ENCODE data around the gene ELOVL6. TPM values are rescaled to one million over a fixed set of nuclear protein-coding genes. Genes with fewer than 3 reads are reported as not detected.

The ELOVL6 gene
- total and polyA plus RNA-seq, 9 of the 15 experiments (the other 6 are each of a cell fraction or from before 2014, with no cell fraction given) = 18.3 to 82.6 (median 46.0) TPM

DNA sequence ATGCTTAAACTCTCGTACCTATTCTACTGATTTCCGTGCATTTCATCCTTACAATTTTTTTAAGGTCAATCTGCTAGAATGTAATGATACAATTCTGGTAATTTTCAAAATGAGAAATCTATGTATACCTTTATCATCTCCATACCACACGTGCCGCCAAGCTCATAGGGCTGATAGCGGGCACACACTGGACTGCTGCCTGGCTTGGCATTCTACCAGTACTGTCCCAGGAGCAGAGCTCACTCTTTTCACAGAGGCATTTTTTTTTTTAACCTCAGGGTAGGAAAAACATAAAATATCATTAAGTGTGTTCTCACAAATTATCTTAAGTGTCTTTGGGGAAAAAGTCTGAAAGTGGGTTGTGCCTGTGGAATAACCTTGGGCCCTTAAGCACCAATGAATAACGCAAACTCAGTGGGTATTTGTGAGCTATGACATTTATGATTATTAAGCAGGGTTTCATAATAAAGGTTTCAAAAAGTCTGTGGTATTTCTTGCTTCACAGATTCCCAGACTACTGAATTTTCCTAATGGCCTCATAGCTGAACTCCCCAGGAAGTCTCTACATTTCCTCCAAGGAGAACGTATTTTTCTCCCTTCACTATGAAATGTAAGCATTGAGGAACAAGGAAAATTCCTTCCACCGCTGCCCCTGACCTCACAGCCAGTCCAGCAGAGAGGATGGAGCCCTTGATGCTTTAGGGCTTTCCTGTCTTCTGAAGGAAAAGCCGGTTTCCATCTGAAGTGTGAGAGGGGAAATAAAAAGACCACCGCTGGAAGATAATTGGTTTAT is 125.2 kb downstream of the ELOVL6 start:
- Histone ChIP-seq H3K4me2 (ENCODE audit: insufficient read depth, low read length) (no peak overlapping the region), H3K36me3 (ENCODE audit: control insufficient read depth, insufficient read depth, low read length) (peaks cover 43% of the 10 kb centered on the region), H2AFZ (ENCODE audit: low read depth, low read length) (no peak overlapping the region), H4K20me1 (replicated peaks; ENCODE audit: control insufficient read depth, insufficient read depth, low read length) (no peaks in the 10 kb centered on the region; the same call in 1 of the 2 replicates), H3K4me1 (replicated peaks in 1 of 2; ENCODE audit: control insufficient read depth in 2 of 2, insufficient read depth in 2 of 2, low read length in 2 of 2) (peaks cover 0 to 6% of the 10 kb centered on the region in 2 experiments; a peak in 3 of 5 replicates), H3K9me1 (ENCODE audit: control insufficient read depth, insufficient read depth, low read length) (no peaks in the 10 kb centered on the region), H3K79me2 (ENCODE audit: control insufficient read depth, insufficient read depth, low read length) (peaks cover 29% of the 10 kb centered on the region), H3K4me3 (no peak overlapping the region), H3K9ac (ENCODE audit: insufficient read depth in 1 of 2, low read depth in 2 of 2, low read length in 2 of 2) (no peak overlapping the region), H3K27ac (ENCODE audit: extremely low read depth, low read depth, low read length) (no peak overlapping the region), H3K27me3 (ENCODE audit: control insufficient read depth in 2 of 2, insufficient read depth in 2 of 2, low read length in 2 of 2) (no peaks in the 10 kb centered on the region), H3K9me3 (replicated peaks; ENCODE audit: control insufficient read depth, insufficient read depth, low read depth, low read length) (no peaks in the 10 kb centered on the region)
- ATAC-seq = no peak
- WGBS (ENCODE audit: insufficient coverage, low coverage, missing lambda C conversion rate) = 94% methylated on average over 10 of the region's 10 CpGs
- no peak for FAIRE-seq
- in situ Hi-C loops (cut with MboI) (no loop called here), intact Hi-C loops (cut with micrococcal nuclease) (no loop called here)
- BruUV-seq (replicated peaks) = no TSS peak
- TF ChIP-seq ZNF146 (CRISPR knock-in tag; IDR thresholded peaks at IDR 0.05; ENCODE audit: unreplicated experiment) = no peak
- no peak for TF ChIP-seq TAL1 (IDR thresholded peaks at IDR 0.05)
- no peak for TF ChIP-seq PTRF (tag; IDR thresholded peaks at IDR 0.05)
- no peak for TF ChIP-seq RBM39 (optimal IDR thresholded peaks at IDR 0.05; ENCODE audit: low read depth, low read length)
- no peak for TF ChIP-seq CCAR2 (IDR thresholded peaks at IDR 0.05; ENCODE audit: low read depth, low read length)
- no peak for TF ChIP-seq NFIC (IDR thresholded peaks at IDR 0.05)
- TF ChIP-seq ZNF140 (CRISPR knock-in tag; IDR thresholded peaks at IDR 0.05) = no peak
- no peak for TF ChIP-seq SAFB2 (IDR thresholded peaks at IDR 0.05; ENCODE audit: borderline replicate concordance, low read depth, low read length, severe bottlenecking)
- TF ChIP-seq ZNF212 (CRISPR knock-in tag; IDR thresholded peaks at IDR 0.05) = no peak
- TF ChIP-seq, protein P1, sequence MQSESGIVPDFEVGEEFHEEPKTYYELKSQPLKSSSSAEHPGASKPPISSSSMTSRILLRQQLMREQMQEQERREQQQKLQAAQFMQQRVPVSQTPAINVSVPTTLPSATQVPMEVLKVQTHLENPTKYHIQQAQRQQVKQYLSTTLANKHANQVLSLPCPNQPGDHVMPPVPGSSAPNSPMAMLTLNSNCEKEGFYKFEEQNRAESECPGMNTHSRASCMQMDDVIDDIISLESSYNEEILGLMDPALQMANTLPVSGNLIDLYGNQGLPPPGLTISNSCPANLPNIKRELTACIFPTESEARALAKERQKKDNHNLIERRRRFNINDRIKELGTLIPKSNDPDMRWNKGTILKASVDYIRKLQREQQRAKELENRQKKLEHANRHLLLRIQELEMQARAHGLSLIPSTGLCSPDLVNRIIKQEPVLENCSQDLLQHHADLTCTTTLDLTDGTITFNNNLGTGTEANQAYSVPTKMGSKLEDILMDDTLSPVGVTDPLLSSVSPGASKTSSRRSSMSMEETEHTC (IDR thresholded peaks at IDR 0.05) = no peak
- no peak for TF ChIP-seq PHB (CRISPR knock-in tag; IDR thresholded peaks at IDR 0.05)
- TF ChIP-seq TAF7 (tag; IDR thresholded peaks at IDR 0.05) = no peak
- ChIA-PET POLR2A (interaction anchor here (0.5 kb wide), 1 partner anchor 244 kb away, joined by 4 read pairs; no protein-coding TSS in a partner anchor), CTCF (ENCODE audit: low intra/inter-chr PET ratio) (no interaction called here)
- no peak for DNase-seq (ENCODE audit: extremely low read depth in 1 of 4, low spot score in 3 of 4)
